Measurements from ENCODE around the gene CCL21.

GRCh38 chr9:34663303-34663605 is 46.7 kb downstream of the CCL21 start:
- TF ChIP-seq POLR2AphosphoS5 (IDR thresholded peaks at IDR 0.05) (no peak), CTCF (IDR thresholded peaks at IDR 0.05) (no peak), POLR2A (IDR thresholded peaks at IDR 0.05) (no peak), EP300 (IDR thresholded peaks at IDR 0.05) (no peak)
